GM23338 (cell line): ENCODE measurements around the gene ELN.

Experiments used
- CREB1 ChIP-seq: fragments of 250-450 bp; sonication (Bioruptor Pico); IDR thresholded peaks from 2 replicates; pipeline ENCODE4 v1.5.0; 2020; ENCODE audit warnings: low read depth, mild to moderate bottlenecking, moderate library complexity
- CTCF ChIP-seq, 2 experiments: fragments of 200-600 bp in 1 of 2; sonication (generic) in 1 of 2; conservative IDR thresholded peaks; 2 replicates each; pipeline versions ENCODE4 v1.5.1 to v1.6.1; 2016 to 2017; ENCODE audit warnings: antibody characterized with exemption in 2 of 2, low read depth in 2 of 2, mild to moderate bottlenecking in 2 of 2, moderate library complexity in 1 of 2
- ETS1 ChIP-seq: IDR thresholded peaks from 2 replicates; pipeline ENCODE4 v1.6.1; 2016; ENCODE audit warnings: antibody characterized with exemption
- EZH2 ChIP-seq: fragments of 200-600 bp; sonication (generic); IDR thresholded peaks from one replicate; pipeline ENCODE4 v1.8.0; 2017; ENCODE audit warnings: antibody characterized with exemption, mild to moderate bottlenecking, low read depth; ENCODE audit not compliant: unreplicated experiment
- EZH2phosphoT487 ChIP-seq: fragments of 200-600 bp; sonication (generic); IDR thresholded peaks from one replicate; pipeline ENCODE4 v1.8.1; 2018; ENCODE audit warnings: antibody characterized with exemption; ENCODE audit not compliant: unreplicated experiment
- POLR2AphosphoS5 ChIP-seq: IDR thresholded peaks from 2 replicates; pipeline ENCODE4 v1.6.1; 2016; ENCODE audit warnings: antibody characterized with exemption, low read depth
- REST ChIP-seq: IDR thresholded peaks from one replicate; pipeline ENCODE4 v1.6.1; 2018; ENCODE audit warnings: antibody characterized with exemption; ENCODE audit not compliant: unreplicated experiment
- STAT1 ChIP-seq: IDR thresholded peaks from one replicate; pipeline ENCODE4 v1.6.1; 2016; ENCODE audit warnings: antibody characterized with exemption; ENCODE audit not compliant: unreplicated experiment

- TF ChIP-seq CTCF (conservative IDR thresholded peaks at IDR 0.05; ENCODE audit: low read depth in 2 of 2) (no peak), REST (no peak), POLR2AphosphoS5 (no peak), EZH2phosphoT487 (no peak), STAT1 (no peak), EZH2 (no peak), ETS1 (no peak), CREB1 (CRISPR knock-in tag) (no peak)
Observed at GRCh38 chr7:74039337-74039736, 11.4 kb downstream of the ELN start.
